Prostate gland (tissue), 2 donors: ENCODE data around the gene PTPRD.

Experiments
- CTCF ChIP-seq, 4 experiments: fragments of 200-600 bp in 2 of 4; fragments of 450-650 bp in 2 of 4; sonication (generic) in 2 of 4; IDR thresholded peaks; 1 replicate in 3 of 4; 2 replicates in 1 of 4; pipeline ENCODE4 v1.5.1; 2016 to 2019; ENCODE audit warnings: antibody characterized with exemption in 4 of 4, mild to moderate bottlenecking in 2 of 4, moderate library complexity in 2 of 4
- POLR2A ChIP-seq: fragments of 450-650 bp; IDR thresholded peaks from one replicate; pipeline ENCODE4 v1.6.1; 2016; ENCODE audit warnings: antibody characterized with exemption, mild to moderate bottlenecking

- no peak for TF ChIP-seq POLR2A
- TF ChIP-seq CTCF (IDR thresholded peaks at IDR 0.05): no peak
These were observed 1885.6 kb downstream of the PTPRD start for GRCh38 chr9:8727191-8727590.
